WTC11 (cell line): ENCODE measurements around the gene KAT6B. TPM values are rescaled to one million over a fixed set of nuclear protein-coding genes. Genes with fewer than 3 reads are reported as not detected.

Experiments used
- ATAC-seq: fragments of 200-7000 bp; cut with Tn5 transposase; 2 replicates; pipeline ENCODE4 v1.10.0; 2021; ENCODE audit warnings: mild to moderate bottlenecking, moderate library complexity
- CTCF ChIA-PET: fragments of 300-600 bp; sonication (Branson Sonifier 250); formaldehyde crosslinking; loops from one replicate; lab custom pipeline; 2021; ENCODE audit warnings: antibody characterized with exemption; lab: Charles Lee
- POLR2A ChIA-PET: fragments of 350-600 bp; sonication (Branson Sonifier 250); formaldehyde crosslinking; loops from one replicate; lab custom pipeline; 2021; ENCODE audit warnings: antibody characterized with exemption; lab: Charles Lee
- DNase-seq: peaks from one replicate; pipeline ENCODE4 v3.0.0; 2021; ENCODE audit warnings: low spot score
- H3K27ac Mint-ChIP-seq: 2 replicates; pipeline ENCODE4 v1.8.0; 2021; ENCODE audit warnings: mixed read lengths
- H3K27me3 Mint-ChIP-seq: 2 replicates; pipeline ENCODE4 v1.8.0; 2021; ENCODE audit warnings: low read depth, mild to moderate bottlenecking, moderate library complexity, mixed read lengths
- H3K36me3 Mint-ChIP-seq: 2 replicates; pipeline ENCODE4 v1.8.0; 2021; ENCODE audit warnings: mixed read lengths
- H3K4me1 Mint-ChIP-seq: 2 replicates; pipeline ENCODE4 v1.8.0; 2022; ENCODE audit warnings: mixed read lengths
- H3K4me3 Mint-ChIP-seq: 2 replicates; pipeline ENCODE4 v1.8.0; 2021; ENCODE audit warnings: mild to moderate bottlenecking, moderate library complexity, mixed read lengths
- H3K9me3 Mint-ChIP-seq: 2 replicates; pipeline ENCODE4 v1.8.0; 2021; ENCODE audit warnings: mixed read lengths
- ARID4B ChIP-seq: sonication (generic); formaldehyde crosslinking; IDR thresholded peaks from 2 replicates; pipeline ENCODE4 v1.8.0; 2023; ENCODE audit warnings: missing genetic modification reagents, mild to moderate bottlenecking, borderline replicate concordance
- ATF3 ChIP-seq: sonication (generic); formaldehyde crosslinking; conservative IDR thresholded peaks from 2 replicates; pipeline ENCODE4 v1.8.1; 2022; ENCODE audit warnings: mild to moderate bottlenecking, missing genetic modification reagents
- MYBL2 ChIP-seq: sonication (generic); formaldehyde crosslinking; IDR thresholded peaks from 2 replicates; pipeline ENCODE4 v1.8.1; 2023; ENCODE audit warnings: mild to moderate bottlenecking, moderate library complexity, missing genetic modification reagents
- NFATC4 ChIP-seq: fragments of 250-450 bp; sonication (Bioruptor Pico); IDR thresholded peaks from 2 replicates; pipeline ENCODE4 v1.9.0; 2021; ENCODE audit warnings: mild to moderate bottlenecking
- ZNF416 ChIP-seq: fragments of 250-450 bp; sonication (Bioruptor Pico); IDR thresholded peaks from 2 replicates; pipeline ENCODE4 v1.9.0; 2021; ENCODE audit warnings: mild to moderate bottlenecking, inconsistent platforms
- total RNA-seq: library from RNA; stranded (reverse); gene quantifications from 3 replicates; pipeline ENCODE4 v1.2.3, GENCODE V29; 2021
- TF ChIP-seq, protein P1 (sequence below): sonication (generic); formaldehyde crosslinking; IDR thresholded peaks from 2 replicates; pipeline ENCODE4 v1.8.0; 2022; ENCODE audit warnings: mild to moderate bottlenecking, missing genetic modification reagents
- TF ChIP-seq, protein P2 (sequence below): sonication (generic); formaldehyde crosslinking; IDR thresholded peaks from 2 replicates; pipeline ENCODE4 v1.8.0; 2022; ENCODE audit warnings: mild to moderate bottlenecking, missing genetic modification reagents
- TF ChIP-seq, protein P3 (sequence below): sonication (generic); formaldehyde crosslinking; IDR thresholded peaks from 2 replicates; pipeline ENCODE4 v1.8.1; 2023; ENCODE audit warnings: mild to moderate bottlenecking, moderate library complexity, missing genetic modification reagents
- TF ChIP-seq, protein P4 (sequence below): sonication (generic); formaldehyde crosslinking; IDR thresholded peaks from 2 replicates; pipeline ENCODE4 v1.8.1; 2022; ENCODE audit warnings: missing genetic modification reagents, borderline replicate concordance
- TF ChIP-seq, protein P5 (sequence below): sonication (generic); formaldehyde crosslinking; IDR thresholded peaks from 2 replicates; pipeline ENCODE4 v1.8.0; 2022; ENCODE audit warnings: mild to moderate bottlenecking, missing genetic modification reagents

The KAT6B gene
- total RNA-seq, 1 experiment from 2014 or later = 18.5 TPM

GRCh38 chr10:75034714-75035258, 208.4 kb downstream of the KAT6B start:
- H3K36me3 Mint-ChIP-seq = peaks cover 8% of the 10 kb centered on the region; the same call in 1 of the 2 replicates
- H3K4me3 Mint-ChIP-seq = no peak overlapping the region
- H3K27me3 Mint-ChIP-seq = no peaks in the 10 kb centered on the region
- H3K9me3 Mint-ChIP-seq = no peaks in the 10 kb centered on the region
- DNase-seq = no peak
- ATAC-seq = no peak
- no peak overlapping the region for H3K27ac Mint-ChIP-seq
- peaks cover 7% of the 10 kb centered on the region; the same call in 1 of the 2 replicates for H3K4me1 Mint-ChIP-seq
- TF ChIP-seq, protein P1, sequence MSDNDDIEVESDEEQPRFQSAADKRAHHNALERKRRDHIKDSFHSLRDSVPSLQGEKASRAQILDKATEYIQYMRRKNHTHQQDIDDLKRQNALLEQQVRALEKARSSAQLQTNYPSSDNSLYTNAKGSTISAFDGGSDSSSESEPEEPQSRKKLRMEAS (CRISPR knock-in tag) = no peak
- no peak for TF ChIP-seq ARID4B (CRISPR knock-in tag)
- TF ChIP-seq, protein P2, sequence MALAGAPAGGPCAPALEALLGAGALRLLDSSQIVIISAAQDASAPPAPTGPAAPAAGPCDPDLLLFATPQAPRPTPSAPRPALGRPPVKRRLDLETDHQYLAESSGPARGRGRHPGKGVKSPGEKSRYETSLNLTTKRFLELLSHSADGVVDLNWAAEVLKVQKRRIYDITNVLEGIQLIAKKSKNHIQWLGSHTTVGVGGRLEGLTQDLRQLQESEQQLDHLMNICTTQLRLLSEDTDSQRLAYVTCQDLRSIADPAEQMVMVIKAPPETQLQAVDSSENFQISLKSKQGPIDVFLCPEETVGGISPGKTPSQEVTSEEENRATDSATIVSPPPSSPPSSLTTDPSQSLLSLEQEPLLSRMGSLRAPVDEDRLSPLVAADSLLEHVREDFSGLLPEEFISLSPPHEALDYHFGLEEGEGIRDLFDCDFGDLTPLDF (CRISPR knock-in tag) = no peak
- TF ChIP-seq ZNF416 (CRISPR knock-in tag) = no peak
- TF ChIP-seq ATF3 (CRISPR knock-in tag) = no peak
- TF ChIP-seq, protein P3, sequence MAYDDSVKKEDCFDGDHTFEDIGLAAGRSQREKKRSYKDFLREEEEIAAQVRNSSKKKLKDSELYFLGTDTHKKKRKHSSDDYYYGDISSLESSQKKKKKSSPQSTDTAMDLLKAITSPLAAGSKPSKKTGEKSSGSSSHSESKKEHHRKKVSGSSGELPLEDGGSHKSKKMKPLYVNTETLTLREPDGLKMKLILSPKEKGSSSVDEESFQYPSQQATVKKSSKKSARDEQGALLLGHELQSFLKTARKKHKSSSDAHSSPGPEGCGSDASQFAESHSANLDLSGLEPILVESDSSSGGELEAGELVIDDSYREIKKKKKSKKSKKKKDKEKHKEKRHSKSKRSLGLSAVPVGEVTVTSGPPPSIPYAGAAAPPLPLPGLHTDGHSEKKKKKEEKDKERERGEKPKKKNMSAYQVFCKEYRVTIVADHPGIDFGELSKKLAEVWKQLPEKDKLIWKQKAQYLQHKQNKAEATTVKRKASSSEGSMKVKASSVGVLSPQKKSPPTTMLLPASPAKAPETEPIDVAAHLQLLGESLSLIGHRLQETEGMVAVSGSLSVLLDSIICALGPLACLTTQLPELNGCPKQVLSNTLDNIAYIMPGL (CRISPR knock-in tag) = no peak
- TF ChIP-seq, all 79 proteins: peak for 0
- ChIA-PET POLR2A (no interaction called here), CTCF (interaction anchor here (0.9 to 2.0 kb wide), 8 partner anchors 9 to 868 kb away, joined by 3 to 7 read pairs (median 5); partner anchors contain the start of gene COMTD1)

DNA sequence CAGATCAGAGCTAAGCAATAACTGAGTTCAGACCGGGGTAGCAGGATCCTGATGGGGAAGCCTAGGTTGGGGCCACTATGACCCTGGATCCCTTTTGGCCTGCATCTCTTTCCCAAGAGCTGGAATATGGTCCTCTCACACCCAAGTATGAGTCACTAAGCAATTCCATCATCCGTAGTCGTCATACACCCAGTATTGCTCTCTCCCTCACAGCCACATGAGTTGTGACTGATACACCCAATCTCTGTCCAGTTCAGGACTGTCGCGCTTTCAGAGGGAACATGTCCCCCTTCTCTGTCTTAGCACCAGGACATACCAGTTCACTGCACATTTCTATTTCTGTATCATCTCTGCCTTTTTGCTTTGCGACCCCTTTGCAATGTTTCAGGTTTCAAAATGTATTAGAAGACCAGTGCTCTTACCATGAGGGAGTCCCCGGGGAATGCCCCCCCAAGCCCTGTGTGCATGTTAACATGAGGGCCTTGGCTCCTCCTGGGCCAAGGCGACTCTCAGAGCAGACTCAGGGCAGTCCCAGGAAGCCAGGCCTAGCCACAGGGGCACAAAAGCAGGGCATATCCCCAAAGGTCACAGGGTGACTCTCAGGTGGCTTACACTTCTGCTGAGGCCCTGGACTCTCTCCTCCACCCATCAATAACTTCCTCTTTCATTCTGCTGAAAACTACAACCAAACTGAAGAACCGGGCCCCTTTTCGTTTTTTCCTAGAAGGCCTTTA, 209.7 kb downstream of the KAT6B start:
- Mint-ChIP-seq H3K4me3 (no peak overlapping the region), H3K9me3 (no peaks in the 10 kb centered on the region), H3K36me3 (no peaks in the 10 kb centered on the region), H3K4me1 (peaks cover 7% of the 10 kb centered on the region; the same call in 1 of the 2 replicates), H3K27me3 (no peaks in the 10 kb centered on the region), H3K27ac (no peak overlapping the region)
- CTCF ChIA-PET = interaction anchor here (1.3 kb wide), 1 partner anchor 64 kb away, joined by 5 read pairs; no protein-coding TSS in a partner anchor
- POLR2A ChIA-PET = no interaction called here
- no peak for DNase-seq
- TF ChIP-seq, protein P3 (CRISPR knock-in tag) = no peak
- TF ChIP-seq NFATC4 (CRISPR knock-in tag) = no peak
- TF ChIP-seq, protein P4, sequence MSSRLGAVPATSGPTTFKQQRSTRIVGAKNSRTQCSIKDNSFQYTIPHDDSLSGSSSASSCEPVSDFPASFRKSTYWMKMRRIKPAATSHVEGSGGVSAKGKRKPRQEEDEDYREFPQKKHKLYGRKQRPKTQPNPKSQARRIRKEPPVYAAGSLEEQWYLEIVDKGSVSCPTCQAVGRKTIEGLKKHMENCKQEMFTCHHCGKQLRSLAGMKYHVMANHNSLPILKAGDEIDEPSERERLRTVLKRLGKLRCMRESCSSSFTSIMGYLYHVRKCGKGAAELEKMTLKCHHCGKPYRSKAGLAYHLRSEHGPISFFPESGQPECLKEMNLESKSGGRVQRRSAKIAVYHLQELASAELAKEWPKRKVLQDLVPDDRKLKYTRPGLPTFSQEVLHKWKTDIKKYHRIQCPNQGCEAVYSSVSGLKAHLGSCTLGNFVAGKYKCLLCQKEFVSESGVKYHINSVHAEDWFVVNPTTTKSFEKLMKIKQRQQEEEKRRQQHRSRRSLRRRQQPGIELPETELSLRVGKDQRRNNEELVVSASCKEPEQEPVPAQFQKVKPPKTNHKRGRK (CRISPR knock-in tag) = no peak
- TF ChIP-seq MYBL2 (CRISPR knock-in tag) = no peak
- TF ChIP-seq, protein P5, sequence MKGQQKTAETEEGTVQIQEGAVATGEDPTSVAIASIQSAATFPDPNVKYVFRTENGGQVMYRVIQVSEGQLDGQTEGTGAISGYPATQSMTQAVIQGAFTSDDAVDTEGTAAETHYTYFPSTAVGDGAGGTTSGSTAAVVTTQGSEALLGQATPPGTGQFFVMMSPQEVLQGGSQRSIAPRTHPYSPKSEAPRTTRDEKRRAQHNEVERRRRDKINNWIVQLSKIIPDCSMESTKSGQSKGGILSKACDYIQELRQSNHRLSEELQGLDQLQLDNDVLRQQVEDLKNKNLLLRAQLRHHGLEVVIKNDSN (CRISPR knock-in tag) = no peak
- ATAC-seq = no peak
